A673 (cell line): ENCODE results near the gene OLFM1. TPM values are rescaled to one million over a fixed set of nuclear protein-coding genes. Genes with fewer than 3 reads are reported as not detected.

Experiments used
- BruUV-seq: library from RNA; stranded (reverse); fragments of 400-500 nt; replicated peaks from 2 replicates; lab custom pipeline; 2021; lab: Mats Ljungman, UMichigan
- CTCF ChIA-PET: fragments of 300-600 bp; sonication (Branson Sonifier 250); formaldehyde crosslinking; loops from one replicate; lab custom pipeline; 2022; ENCODE audit warnings: antibody characterized with exemption; lab: Charles Lee
- POLR2A ChIA-PET: fragments of 300-600 bp; sonication (Branson Sonifier 250); formaldehyde crosslinking; loops from one replicate; lab custom pipeline; 2022; ENCODE audit warnings: antibody characterized with exemption; ENCODE audit not compliant: low non-redundant PET; lab: Charles Lee
- DNase-seq: peaks from one replicate; pipeline ENCODE4 v3.0.0-alpha.2; 2015; ENCODE audit warnings: low spot score
- H3K27ac ChIP-seq: fragments of 200-600 bp; sonication (generic); 2 replicates; pipeline ENCODE4 v1.5.1; 2016; ENCODE audit warnings: mixed run types, low read depth, mild to moderate bottlenecking, mixed read lengths, antibody characterized with exemption, low read length; ENCODE audit not compliant: poor library complexity, severe bottlenecking
- H3K27me3 ChIP-seq: fragments of 200-600 bp; sonication (generic); replicated peaks from 2 replicates; pipeline ENCODE4 v1.6.1; 2017; ENCODE audit warnings: mixed run types, low read depth, mild to moderate bottlenecking, mixed read lengths, antibody characterized with exemption, low read length; ENCODE audit not compliant: insufficient read depth, poor library complexity
- H3K36me3 ChIP-seq: fragments of 200-600 bp; sonication (generic); 2 replicates; pipeline ENCODE4 v1.6.1; 2016; ENCODE audit warnings: mixed run types, mild to moderate bottlenecking, mixed read lengths, antibody characterized with exemption, low read length; ENCODE audit not compliant: insufficient read depth, poor library complexity, severe bottlenecking
- H3K4me1 ChIP-seq: fragments of 200-600 bp; sonication (generic); 2 replicates; pipeline ENCODE4 v1.6.1; 2017; ENCODE audit warnings: mixed run types, mild to moderate bottlenecking, mixed read lengths, antibody characterized with exemption, low read length; ENCODE audit not compliant: insufficient read depth, poor library complexity, severe bottlenecking
- H3K4me3 ChIP-seq: fragments of 200-600 bp; sonication (generic); 2 replicates; pipeline ENCODE4 v1.5.1; 2016; ENCODE audit warnings: low read depth, mixed run types, mild to moderate bottlenecking, mixed read lengths, low read length; ENCODE audit not compliant: poor library complexity, severe bottlenecking
- H3K9me3 ChIP-seq: fragments of 200-600 bp; sonication (generic); 2 replicates; pipeline ENCODE4 v1.6.1; 2016; ENCODE audit warnings: mixed run types, low read depth, mild to moderate bottlenecking, mixed read lengths, antibody characterized with exemption, low read length; ENCODE audit not compliant: poor library complexity, severe bottlenecking
- CTCF ChIP-seq: fragments of 300-800, 200-600 bp; sonication (generic); conservative IDR thresholded peaks from 2 replicates; pipeline ENCODE4 v1.5.1; 2017; ENCODE audit warnings: low read depth, mild to moderate bottlenecking, antibody characterized with exemption, low read length, moderate library complexity, mixed read lengths
- EZH2 ChIP-seq: fragments of 200-600 bp; sonication (generic); IDR thresholded peaks from 2 replicates; pipeline ENCODE4 v1.6.1; 2017; ENCODE audit warnings: borderline replicate concordance, low read depth, mild to moderate bottlenecking, mixed read lengths, antibody characterized with exemption, low read length; ENCODE audit not compliant: poor library complexity, severe bottlenecking
- intact Hi-C: fragments of 100-400 bp; cut with micrococcal nuclease; formaldehyde crosslinking; loops from one replicate; pipeline ENCODE4 v1.10.0; 2022; ENCODE audit not compliant: unreplicated experiment
- total RNA-seq: library from RNA; stranded (reverse); gene quantifications from 2 replicates; pipeline ENCODE4 v1.2.3, GENCODE V29; 2021

OLFM1 gene
- total RNA-seq, 1 experiment from 2014 or later: 308 TPM

- Histone ChIP-seq H3K9me3 (peaks cover 6% of the 10 kb centered on the region), H3K4me3 (no peak overlapping the region), H3K27ac (peak overlapping the region; percentile 42), H3K4me1 (peaks cover 3% of the 10 kb centered on the region), H3K36me3 (no peaks in the 10 kb centered on the region), H3K27me3 (no peaks in the 10 kb centered on the region)
- BruUV-seq: no TSS peak
- intact Hi-C loops: no loop called here
- TF ChIP-seq EZH2 (no peak), CTCF (no peak)
- ChIA-PET CTCF (no interaction called here), POLR2A (no interaction called here)
- DNase-seq: no peak
Measured at GRCh38 chr9:135127718-135128670, 40.5 kb downstream of the OLFM1 start.

- no TSS peak for BruUV-seq
- TF ChIP-seq EZH2 (no peak), CTCF (no peak)
- H3K36me3 ChIP-seq: no peaks in the 10 kb centered on the region
- intact Hi-C loops: no loop called here
- H3K4me1 ChIP-seq: peaks cover 11% of the 10 kb centered on the region
- ChIA-PET CTCF (no interaction called here), POLR2A (no interaction called here)
- H3K4me3 ChIP-seq: no peak overlapping the region
- no peak overlapping the region for H3K27ac ChIP-seq
- DNase-seq: no peak
- H3K9me3 ChIP-seq: peaks cover 6% of the 10 kb centered on the region
- H3K27me3 ChIP-seq: no peaks in the 10 kb centered on the region
Measured at GRCh38 chr9:135129137-135129695, 41.7 kb downstream of the OLFM1 start.

GRCh38 chr9:135130207-135130976 lies 42.9 kb downstream of the OLFM1 start:
- peaks cover 16% of the 10 kb centered on the region for H3K4me1 ChIP-seq
- DNase-seq: peak; percentile 82
- TF ChIP-seq CTCF (no peak), EZH2 (no peak)
- no peak overlapping the region for H3K4me3 ChIP-seq
- POLR2A ChIA-PET: no interaction called here
- intact Hi-C loops: no loop called here
- no peaks in the 10 kb centered on the region for H3K27me3 ChIP-seq
- peak overlapping the region; percentile 59 for H3K27ac ChIP-seq
- peaks cover 6% of the 10 kb centered on the region for H3K9me3 ChIP-seq
- H3K36me3 ChIP-seq: no peaks in the 10 kb centered on the region
- BruUV-seq: no TSS peak
- CTCF ChIA-PET: no interaction called here
